ENCODE results near the gene PROK1. TPM values are rescaled to one million over a fixed set of nuclear protein-coding genes. Genes with fewer than 3 reads are reported as not detected.

PROK1 gene
- total and polyA plus RNA-seq, 2 donors (not counting 1 experiment from before 2014, with no cell fraction given): not detected

GRCh38 chr1:110440877-110441276 is 10.1 kb upstream of the PROK1 start:
- WGBS (ENCODE audit: insufficient coverage): 83% methylated on average over 3 of the region's 3 CpGs
- Histone ChIP-seq H3K9me3 (ENCODE audit: control extremely low read depth in 1 of 3, control insufficient read depth in 2 of 3, insufficient read depth in 1 of 3, low read length in 2 of 3) (no peaks in the 10 kb centered on the region), H3K4me3 (ENCODE audit: control extremely low read depth in 1 of 5, extremely low read depth in 1 of 5, insufficient read depth in 1 of 5, low read depth in 2 of 5, low read length in 4 of 5) (no peak overlapping the region), H3K9ac (ENCODE audit: low read length) (no peak overlapping the region), H2AFZ (ENCODE audit: insufficient read depth, low read depth, low read length, poor library complexity, severe bottlenecking) (no peak overlapping the region), H3K27ac (ENCODE audit: low read length in 2 of 2) (no peak overlapping the region), H3K27me3 (replicated peaks in 1 of 4; ENCODE audit: control extremely low read depth in 1 of 4, control insufficient read depth in 3 of 4, insufficient read depth in 4 of 4, low read length in 3 of 4) (peaks cover 0 to 9% (median 2%) of the 10 kb centered on the region in 4 experiments), H3K4me1 (ENCODE audit: control insufficient read depth in 2 of 2, insufficient read depth in 2 of 2, low read length in 2 of 2) (no peaks in the 10 kb centered on the region), H3K4me2 (replicated peaks; ENCODE audit: low read depth, low read length, poor library complexity, severe bottlenecking) (no peak overlapping the region), H4K20me1 (ENCODE audit: control insufficient read depth, insufficient read depth, low read length, poor library complexity, severe bottlenecking) (no peaks in the 10 kb centered on the region), H3K79me2 (ENCODE audit: control insufficient read depth, insufficient read depth, low read length) (no peaks in the 10 kb centered on the region), H3K36me3 (replicated peaks in 1 of 2; ENCODE audit: control extremely low read depth in 1 of 2, control insufficient read depth in 1 of 2, extremely low read depth in 1 of 2, insufficient read depth in 2 of 2, low read length in 1 of 2) (no peaks in the 10 kb centered on the region)
- Mint-ChIP-seq H3K27me3 (peaks cover 32% of the 10 kb centered on the region), H3K27ac (no peak overlapping the region), H3K4me3 (no peak overlapping the region), H3K9me3 (ENCODE audit: insufficient read depth) (no peaks in the 10 kb centered on the region), H3K4me1 (no peaks in the 10 kb centered on the region)
- TF ChIP-seq, protein P1, sequence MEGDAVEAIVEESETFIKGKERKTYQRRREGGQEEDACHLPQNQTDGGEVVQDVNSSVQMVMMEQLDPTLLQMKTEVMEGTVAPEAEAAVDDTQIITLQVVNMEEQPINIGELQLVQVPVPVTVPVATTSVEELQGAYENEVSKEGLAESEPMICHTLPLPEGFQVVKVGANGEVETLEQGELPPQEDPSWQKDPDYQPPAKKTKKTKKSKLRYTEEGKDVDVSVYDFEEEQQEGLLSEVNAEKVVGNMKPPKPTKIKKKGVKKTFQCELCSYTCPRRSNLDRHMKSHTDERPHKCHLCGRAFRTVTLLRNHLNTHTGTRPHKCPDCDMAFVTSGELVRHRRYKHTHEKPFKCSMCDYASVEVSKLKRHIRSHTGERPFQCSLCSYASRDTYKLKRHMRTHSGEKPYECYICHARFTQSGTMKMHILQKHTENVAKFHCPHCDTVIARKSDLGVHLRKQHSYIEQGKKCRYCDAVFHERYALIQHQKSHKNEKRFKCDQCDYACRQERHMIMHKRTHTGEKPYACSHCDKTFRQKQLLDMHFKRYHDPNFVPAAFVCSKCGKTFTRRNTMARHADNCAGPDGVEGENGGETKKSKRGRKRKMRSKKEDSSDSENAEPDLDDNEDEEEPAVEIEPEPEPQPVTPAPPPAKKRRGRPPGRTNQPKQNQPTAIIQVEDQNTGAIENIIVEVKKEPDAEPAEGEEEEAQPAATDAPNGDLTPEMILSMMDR (IDR thresholded peaks at IDR 0.05): no peak
- TF ChIP-seq EZH2 (IDR thresholded peaks at IDR 0.05; ENCODE audit: borderline replicate concordance, insufficient read depth, low read depth, low read length, poor library complexity, severe bottlenecking): no peak
- DNase-seq (no peak), ATAC-seq (ENCODE audit: low read depth) (no peak)
- POLR2A ChIA-PET: no interaction called here
- intact Hi-C loops (cut with micrococcal nuclease): no loop called here
- CTCF ChIA-PET: interaction anchor here (1.1 to 1.5 kb wide), 2 partner anchors 55 to 233 kb away, joined by 3 to 4 read pairs; no protein-coding TSS in a partner anchor

GRCh38 chr1:110441888-110442287 is 9.1 kb upstream of the PROK1 start:
- no peaks in the 10 kb centered on the region for H3K79me2 ChIP-seq (ENCODE audit: control insufficient read depth, insufficient read depth, low read length)
- H3K4me1 ChIP-seq (ENCODE audit: control insufficient read depth in 2 of 2, insufficient read depth in 2 of 2, low read length in 2 of 2): no peaks in the 10 kb centered on the region
- H3K9me3 ChIP-seq (ENCODE audit: control extremely low read depth in 1 of 3, control insufficient read depth in 2 of 3, insufficient read depth in 1 of 3, low read length in 2 of 3): no peaks in the 10 kb centered on the region
- no peak for ATAC-seq (ENCODE audit: low read depth)
- DNase-seq: no peak
- H3K36me3 ChIP-seq (replicated peaks in 1 of 2; ENCODE audit: control extremely low read depth in 1 of 2, control insufficient read depth in 1 of 2, extremely low read depth in 1 of 2, insufficient read depth in 2 of 2, low read length in 1 of 2): no peaks in the 10 kb centered on the region
- H4K20me1 ChIP-seq (ENCODE audit: control insufficient read depth, insufficient read depth, low read length, poor library complexity, severe bottlenecking): no peaks in the 10 kb centered on the region
- peaks cover 0 to 9% (median 2%) of the 10 kb centered on the region in 4 experiments for H3K27me3 ChIP-seq (replicated peaks in 1 of 4; ENCODE audit: control extremely low read depth in 1 of 4, control insufficient read depth in 3 of 4, insufficient read depth in 4 of 4, low read length in 3 of 4)
- Mint-ChIP-seq H3K27ac (no peak overlapping the region), H3K27me3 (peaks cover 32% of the 10 kb centered on the region), H3K4me1 (no peaks in the 10 kb centered on the region), H3K9me3 (ENCODE audit: insufficient read depth) (no peaks in the 10 kb centered on the region), H3K4me3 (no peak overlapping the region)
- H2AFZ ChIP-seq (ENCODE audit: insufficient read depth, low read depth, low read length, poor library complexity, severe bottlenecking): no peak overlapping the region
- ChIA-PET POLR2A (no interaction called here), CTCF (interaction anchor here (1.1 to 1.5 kb wide), 2 partner anchors 54 to 234 kb away, joined by 3 to 4 read pairs; no protein-coding TSS in a partner anchor)
- TF ChIP-seq EZH2 (IDR thresholded peaks at IDR 0.05; ENCODE audit: borderline replicate concordance, insufficient read depth, low read depth, low read length, poor library complexity, severe bottlenecking): no peak
- TF ChIP-seq, protein P1 (IDR thresholded peaks at IDR 0.05): no peak
- no peak overlapping the region for H3K27ac ChIP-seq (ENCODE audit: low read length in 2 of 2)
- H3K9ac ChIP-seq (ENCODE audit: low read length): no peak overlapping the region
- no peak overlapping the region for H3K4me3 ChIP-seq (ENCODE audit: control extremely low read depth in 1 of 5, extremely low read depth in 1 of 5, insufficient read depth in 1 of 5, low read depth in 2 of 5, low read length in 4 of 5)
- intact Hi-C loops (cut with micrococcal nuclease): no loop called here
- H3K4me2 ChIP-seq (replicated peaks; ENCODE audit: low read depth, low read length, poor library complexity, severe bottlenecking): no peak overlapping the region

All from B cell (primary cell).